Measurements from ENCODE around the gene MOV10.

- no peak for TF ChIP-seq ZNF274 (IDR thresholded peaks at IDR 0.05; ENCODE audit: low read length)
- no peak for TF ChIP-seq ZNF274 (tag by site-specific recombination; IDR thresholded peaks at IDR 0.05; ENCODE audit: borderline replicate concordance)
- TF ChIP-seq TRIM28 (IDR thresholded peaks at IDR 0.05; ENCODE audit: borderline replicate concordance, low read length), result peak; percentile 84; the same call in 1 of the 2 replicates
- no peak for TF ChIP-seq ZNF121 (tag by site-specific recombination; IDR thresholded peaks at IDR 0.05)
- TF ChIP-seq, protein P1, sequence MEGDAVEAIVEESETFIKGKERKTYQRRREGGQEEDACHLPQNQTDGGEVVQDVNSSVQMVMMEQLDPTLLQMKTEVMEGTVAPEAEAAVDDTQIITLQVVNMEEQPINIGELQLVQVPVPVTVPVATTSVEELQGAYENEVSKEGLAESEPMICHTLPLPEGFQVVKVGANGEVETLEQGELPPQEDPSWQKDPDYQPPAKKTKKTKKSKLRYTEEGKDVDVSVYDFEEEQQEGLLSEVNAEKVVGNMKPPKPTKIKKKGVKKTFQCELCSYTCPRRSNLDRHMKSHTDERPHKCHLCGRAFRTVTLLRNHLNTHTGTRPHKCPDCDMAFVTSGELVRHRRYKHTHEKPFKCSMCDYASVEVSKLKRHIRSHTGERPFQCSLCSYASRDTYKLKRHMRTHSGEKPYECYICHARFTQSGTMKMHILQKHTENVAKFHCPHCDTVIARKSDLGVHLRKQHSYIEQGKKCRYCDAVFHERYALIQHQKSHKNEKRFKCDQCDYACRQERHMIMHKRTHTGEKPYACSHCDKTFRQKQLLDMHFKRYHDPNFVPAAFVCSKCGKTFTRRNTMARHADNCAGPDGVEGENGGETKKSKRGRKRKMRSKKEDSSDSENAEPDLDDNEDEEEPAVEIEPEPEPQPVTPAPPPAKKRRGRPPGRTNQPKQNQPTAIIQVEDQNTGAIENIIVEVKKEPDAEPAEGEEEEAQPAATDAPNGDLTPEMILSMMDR (tag by site-specific recombination; IDR thresholded peaks at IDR 0.05), result no peak
- no peak for TF ChIP-seq ZNF660 (tag by site-specific recombination; IDR thresholded peaks at IDR 0.05)
- no peak for TF ChIP-seq GFI1B (tag by site-specific recombination; IDR thresholded peaks at IDR 0.05)
Observed at GRCh38 chr1:112637254-112638109, 37.0 kb upstream of the MOV10 start.
